PC-9 (cell line): ENCODE measurements around the gene BEND3.

Source experiments
- CTCF ChIP-seq: fragments of 200-600 bp; sonication (generic); conservative IDR thresholded peaks from 2 replicates; pipeline ENCODE4 v1.6.1; 2017; ENCODE audit warnings: mixed run types, antibody characterized with exemption, mild to moderate bottlenecking, moderate library complexity
- EZH2 ChIP-seq: fragments of 200-600 bp; sonication (generic); IDR thresholded peaks from 2 replicates; pipeline ENCODE4 v1.8.0; 2017; ENCODE audit warnings: antibody characterized with exemption, low read depth

- TF ChIP-seq CTCF (no peak), EZH2 (no peak)
Observed at GRCh38 chr6:107057679-107058078, 57.6 kb downstream of the BEND3 start.
